ENCODE measurements around the gene LRRC7.
"Not testable (repeated sequence)": the region's sequence is repeated elsewhere in the genome, so short reads cannot be mapped to it uniquely, and the experiment has no call there.

LRRC7 gene

DNA sequence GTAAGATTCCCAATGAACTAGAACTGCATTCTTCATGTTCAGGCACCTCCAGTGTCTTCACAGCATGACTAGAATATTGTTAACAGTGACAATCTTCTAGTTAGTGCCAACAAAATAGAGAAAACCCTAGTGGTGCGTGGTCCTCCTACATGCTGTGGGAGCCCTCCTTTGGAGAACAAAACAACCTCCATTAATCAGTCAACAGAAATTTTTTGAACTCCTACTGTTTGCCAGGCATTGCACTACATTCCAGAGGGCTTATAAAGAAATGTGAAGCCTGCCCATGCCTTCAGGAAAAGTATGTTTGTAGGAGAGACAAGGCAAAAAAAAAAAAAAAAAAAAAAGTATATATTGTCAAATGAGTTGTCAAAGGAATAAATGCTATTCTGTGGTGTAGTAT lies 385.0 kb downstream of the LRRC7 start:
- no peaks in the 10 kb centered on the region for H3K9me3 ChIP-seq (ENCODE audit: insufficient read depth, low read depth, low read length)
- H3K27me3 ChIP-seq (ENCODE audit: insufficient read depth, low read length, poor library complexity, severe bottlenecking), result no peaks in the 10 kb centered on the region
- TF ChIP-seq CTCF (conservative IDR thresholded peaks at IDR 0.05; ENCODE audit: low read length), result no peak
- no peak for TF ChIP-seq EZH2phosphoT487 (IDR thresholded peaks at IDR 0.05; ENCODE audit: borderline replicate concordance)
- no peaks in the 10 kb centered on the region for H3K9me2 ChIP-seq (replicated peaks; ENCODE audit: low read depth, low read length)
- no peak overlapping the region for H3K4me3 ChIP-seq (ENCODE audit: low read length, poor library complexity, severe bottlenecking)
- H3K4me1 ChIP-seq (ENCODE audit: insufficient read depth, low read length, poor library complexity, severe bottlenecking), result no peaks in the 10 kb centered on the region
- no peak overlapping the region for H2AFZ ChIP-seq (ENCODE audit: low read length)
- H3K4me2 ChIP-seq (ENCODE audit: low read depth, low read length, poor library complexity, severe bottlenecking), result no peak overlapping the region
- H3K79me2 ChIP-seq (ENCODE audit: insufficient read depth, low read length), result no peaks in the 10 kb centered on the region
- H3F3A ChIP-seq (ENCODE audit: low read depth), result no peaks in the 10 kb centered on the region
- H4K20me1 ChIP-seq (ENCODE audit: insufficient read depth, low read length, poor library complexity, severe bottlenecking), result no peaks in the 10 kb centered on the region
- H3K36me3 ChIP-seq (ENCODE audit: insufficient read depth, low read length), result no peaks in the 10 kb centered on the region
- no peak overlapping the region for H3K9ac ChIP-seq (ENCODE audit: low read depth, low read length, poor library complexity, severe bottlenecking)

DNA sequence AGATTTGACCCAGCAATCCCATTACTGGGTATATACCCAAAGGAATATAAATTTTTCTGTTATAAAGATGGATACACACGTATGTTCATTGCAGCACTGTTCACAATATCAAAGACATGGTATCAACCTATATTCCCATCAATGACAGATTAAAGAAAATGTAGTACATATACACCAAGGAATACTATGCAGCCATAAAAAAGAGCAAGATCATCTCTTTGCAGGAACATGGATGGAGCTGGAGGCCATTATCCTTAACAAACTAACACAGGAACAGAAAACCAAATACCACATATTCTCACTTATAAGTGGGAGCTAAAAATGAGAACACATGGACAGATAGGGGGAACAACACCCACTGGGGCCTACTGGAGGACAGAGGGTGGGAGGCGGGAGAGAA lies 394.7 kb downstream of the LRRC7 start:
- H3K9ac ChIP-seq (ENCODE audit: low read depth, low read length, poor library complexity, severe bottlenecking); H3K4me1 ChIP-seq (ENCODE audit: insufficient read depth, low read length, poor library complexity, severe bottlenecking); H4K20me1 ChIP-seq (ENCODE audit: insufficient read depth, low read length, poor library complexity, severe bottlenecking); H3K4me2 ChIP-seq (ENCODE audit: low read depth, low read length, poor library complexity, severe bottlenecking); H3K4me3 ChIP-seq (ENCODE audit: low read length, poor library complexity, severe bottlenecking); H3K79me2 ChIP-seq (ENCODE audit: insufficient read depth, low read length); H3K9me3 ChIP-seq (ENCODE audit: insufficient read depth, low read depth, low read length); H2AFZ ChIP-seq (ENCODE audit: low read length); H3F3A ChIP-seq (ENCODE audit: low read depth); H3K9me2 ChIP-seq (replicated peaks; ENCODE audit: low read depth, low read length); H3K27me3 ChIP-seq (ENCODE audit: insufficient read depth, low read length, poor library complexity, severe bottlenecking); H3K36me3 ChIP-seq (ENCODE audit: insufficient read depth, low read length): not testable (repeated sequence)

DNA sequence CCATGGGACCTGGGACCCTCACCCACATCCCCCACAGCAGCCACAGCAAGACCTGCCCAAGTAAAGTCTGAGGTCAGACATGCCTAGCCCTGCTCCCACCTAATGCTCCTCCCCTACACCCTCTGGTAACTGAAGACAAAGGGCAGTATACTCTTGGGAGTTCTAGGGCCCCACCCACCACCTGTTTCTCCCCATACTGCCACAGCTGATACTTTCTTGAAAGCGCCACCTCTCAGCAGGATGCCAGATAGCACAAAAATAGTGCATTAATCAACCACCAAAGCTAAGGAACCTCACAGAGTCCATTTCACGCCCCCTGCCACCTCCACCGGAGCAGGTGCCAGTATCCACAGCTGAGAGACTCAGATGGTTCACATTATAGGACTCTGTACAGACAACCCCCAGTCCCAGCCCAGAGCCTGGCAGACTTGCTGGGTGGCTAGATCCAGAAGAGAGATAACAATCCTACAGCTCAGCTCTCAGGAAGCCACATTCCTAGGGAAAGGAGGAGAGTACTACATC lies 399.6 kb downstream of the LRRC7 start:
- H3K79me2 ChIP-seq (ENCODE audit: insufficient read depth, low read length), result no peaks in the 10 kb centered on the region
- no peak overlapping the region for H2AFZ ChIP-seq (ENCODE audit: low read length)
- H3K4me3 ChIP-seq (ENCODE audit: low read length, poor library complexity, severe bottlenecking), result no peak overlapping the region
- no peaks in the 10 kb centered on the region for H3K4me1 ChIP-seq (ENCODE audit: insufficient read depth, low read length, poor library complexity, severe bottlenecking)
- no peaks in the 10 kb centered on the region for H3F3A ChIP-seq (ENCODE audit: low read depth)
- no peaks in the 10 kb centered on the region for H3K9me2 ChIP-seq (replicated peaks; ENCODE audit: low read depth, low read length)
- TF ChIP-seq EZH2phosphoT487 (IDR thresholded peaks at IDR 0.05; ENCODE audit: borderline replicate concordance), result no peak
- TF ChIP-seq CTCF (conservative IDR thresholded peaks at IDR 0.05; ENCODE audit: low read length), result no peak
- H3K27me3 ChIP-seq (ENCODE audit: insufficient read depth, low read length, poor library complexity, severe bottlenecking), result no peaks in the 10 kb centered on the region
- no peak overlapping the region for H3K9ac ChIP-seq (ENCODE audit: low read depth, low read length, poor library complexity, severe bottlenecking)
- H3K4me2 ChIP-seq (ENCODE audit: low read depth, low read length, poor library complexity, severe bottlenecking), result no peak overlapping the region
- no peaks in the 10 kb centered on the region for H3K36me3 ChIP-seq (ENCODE audit: insufficient read depth, low read length)
- no peaks in the 10 kb centered on the region for H4K20me1 ChIP-seq (ENCODE audit: insufficient read depth, low read length, poor library complexity, severe bottlenecking)
- no peaks in the 10 kb centered on the region for H3K9me3 ChIP-seq (ENCODE audit: insufficient read depth, low read depth, low read length)

DNA sequence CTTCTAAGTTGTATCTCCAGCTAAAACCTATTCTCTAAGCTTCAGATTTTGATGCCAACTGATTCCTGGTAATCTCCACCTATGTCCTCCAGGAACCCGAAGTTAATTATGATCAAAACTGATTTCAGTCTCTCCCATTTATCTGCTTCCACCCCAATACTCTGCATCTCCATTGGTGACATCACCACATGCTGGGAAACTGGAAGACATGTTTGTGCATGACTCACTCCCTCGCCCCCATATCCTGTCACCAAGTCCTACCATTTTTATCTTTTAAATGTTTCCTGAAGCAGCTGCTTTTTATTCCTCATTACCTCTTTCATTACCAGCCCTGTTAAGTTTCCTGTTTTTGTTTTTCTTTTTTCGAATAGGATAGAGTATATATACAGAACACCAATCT lies 409.2 kb downstream of the LRRC7 start:
- TF ChIP-seq CTCF (conservative IDR thresholded peaks at IDR 0.05; ENCODE audit: low read length), result no peak
- TF ChIP-seq EZH2phosphoT487 (IDR thresholded peaks at IDR 0.05; ENCODE audit: borderline replicate concordance), result no peak
- Histone ChIP-seq H3K4me2 (ENCODE audit: low read depth, low read length, poor library complexity, severe bottlenecking) (no peak overlapping the region), H3K9me2 (replicated peaks; ENCODE audit: low read depth, low read length) (no peaks in the 10 kb centered on the region), H3K4me3 (ENCODE audit: low read length, poor library complexity, severe bottlenecking) (no peak overlapping the region), H3F3A (ENCODE audit: low read depth) (no peaks in the 10 kb centered on the region), H3K9me3 (ENCODE audit: insufficient read depth, low read depth, low read length) (no peaks in the 10 kb centered on the region), H3K4me1 (ENCODE audit: insufficient read depth, low read length, poor library complexity, severe bottlenecking) (no peaks in the 10 kb centered on the region), H3K36me3 (ENCODE audit: insufficient read depth, low read length) (no peaks in the 10 kb centered on the region), H2AFZ (ENCODE audit: low read length) (no peak overlapping the region), H3K9ac (ENCODE audit: low read depth, low read length, poor library complexity, severe bottlenecking) (no peak overlapping the region), H4K20me1 (ENCODE audit: insufficient read depth, low read length, poor library complexity, severe bottlenecking) (no peaks in the 10 kb centered on the region), H3K79me2 (ENCODE audit: insufficient read depth, low read length) (no peaks in the 10 kb centered on the region), H3K27me3 (ENCODE audit: insufficient read depth, low read length, poor library complexity, severe bottlenecking) (no peaks in the 10 kb centered on the region)
